DND-41 (cell line): ENCODE measurements around the gene SEC22C.

Source experiments
- ATAC-seq: fragments of 200-7000 bp; cut with Tn5 transposase; 3 replicates; pipeline ENCODE4 v1.9.1; 2021; ENCODE audit warnings: low read depth; ENCODE audit not compliant: insufficient read depth
- DNase-seq: peaks from one replicate; pipeline ENCODE4 v3.0.0-alpha.2; 2020
- H2AFZ ChIP-seq: 2 replicates; pipeline ENCODE4 v1.6.0; 2012; ENCODE audit warnings: low read depth, low read length
- H3K27ac ChIP-seq: 2 replicates; pipeline ENCODE4 v1.5.1; 2012; ENCODE audit warnings: low read length, inconsistent platforms
- H3K27me3 ChIP-seq: fragments of 200-600 bp; sonication (generic); 2 replicates; pipeline ENCODE4 v1.6.0; 2012; ENCODE audit warnings: low read length, mild to moderate bottlenecking, inconsistent platforms; ENCODE audit not compliant: insufficient read depth, poor library complexity
- H3K36me3 ChIP-seq: 2 replicates; pipeline ENCODE4 v1.5.1; 2012; ENCODE audit warnings: low read length, inconsistent platforms; ENCODE audit not compliant: insufficient read depth
- H3K4me1 ChIP-seq: 2 replicates; pipeline ENCODE4 v1.5.1; 2012; ENCODE audit warnings: mild to moderate bottlenecking, low read length; ENCODE audit not compliant: insufficient read depth
- H3K4me2 ChIP-seq: 2 replicates; pipeline ENCODE4 v1.6.0; 2012; ENCODE audit warnings: mild to moderate bottlenecking, moderate library complexity, low read length, inconsistent platforms; ENCODE audit not compliant: insufficient read depth
- H3K4me3 ChIP-seq, 2 experiments: fragments of 200-600 bp in 1 of 2; shearing (Covaris generic) in 1 of 2; 2 replicates each; pipeline ENCODE4 v1.5.1; 2012 to 2016; ENCODE audit warnings: inconsistent platforms in 2 of 2, low read length in 2 of 2, mild to moderate bottlenecking in 2 of 2, low read depth in 1 of 2, moderate library complexity in 1 of 2
- H3K79me2 ChIP-seq: 2 replicates; pipeline ENCODE4 v1.6.0; 2012; ENCODE audit warnings: low read length, inconsistent platforms; ENCODE audit not compliant: insufficient read depth
- H3K9ac ChIP-seq: 2 replicates; pipeline ENCODE4 v1.6.0; 2012; ENCODE audit warnings: low read depth, mild to moderate bottlenecking, inconsistent platforms, low read length, moderate library complexity
- H3K9me3 ChIP-seq: 2 replicates; pipeline ENCODE4 v1.5.1; 2012; ENCODE audit warnings: low read length, moderate library complexity, mild to moderate bottlenecking, inconsistent platforms; ENCODE audit not compliant: insufficient read depth, severe bottlenecking
- H4K20me1 ChIP-seq: 2 replicates; pipeline ENCODE4 v1.6.0; 2012; ENCODE audit warnings: low read length; ENCODE audit not compliant: insufficient read depth
- CTCF ChIP-seq: IDR thresholded peaks from 2 replicates; pipeline ENCODE4 v1.5.1; 2012; ENCODE audit warnings: borderline replicate concordance, low read length, moderate library complexity, mild to moderate bottlenecking; ENCODE audit not compliant: poor library complexity, severe bottlenecking; ENCODE audit errors: extremely low read depth
- EZH2 ChIP-seq: IDR thresholded peaks from 3 replicates; pipeline ENCODE4 v1.6.1; 2012; ENCODE audit warnings: borderline replicate concordance, low read depth, mild to moderate bottlenecking, moderate library complexity, low read length, inconsistent platforms; ENCODE audit not compliant: severe bottlenecking

SEC22C gene

GRCh38 chr3:42516443-42516842, 65.3 kb downstream of the SEC22C start:
- DNase-seq (no peak), ATAC-seq (no peak)
- H2AFZ ChIP-seq: no peak overlapping the region
- H3K27ac ChIP-seq: no peak overlapping the region
- H3K9ac ChIP-seq: no peak overlapping the region
- H3K4me3 ChIP-seq: no peak overlapping the region
- no peaks in the 10 kb centered on the region for H3K27me3 ChIP-seq
- no peaks in the 10 kb centered on the region for H3K36me3 ChIP-seq
- H3K4me1 ChIP-seq: no peaks in the 10 kb centered on the region
- H3K79me2 ChIP-seq: no peaks in the 10 kb centered on the region
- TF ChIP-seq CTCF (no peak), EZH2 (no peak)
- H4K20me1 ChIP-seq: no peaks in the 10 kb centered on the region
- no peaks in the 10 kb centered on the region for H3K9me3 ChIP-seq
- no peak overlapping the region for H3K4me2 ChIP-seq

GRCh38 chr3:42515976-42516375, 65.8 kb downstream of the SEC22C start:
- no peak for ATAC-seq
- no peaks in the 10 kb centered on the region for H3K79me2 ChIP-seq
- H2AFZ ChIP-seq: no peak overlapping the region
- no peak overlapping the region for H3K4me3 ChIP-seq
- H3K4me1 ChIP-seq: no peaks in the 10 kb centered on the region
- no peak overlapping the region for H3K4me2 ChIP-seq
- no peak for DNase-seq
- no peaks in the 10 kb centered on the region for H4K20me1 ChIP-seq
- H3K9me3 ChIP-seq: no peaks in the 10 kb centered on the region
- H3K36me3 ChIP-seq: no peaks in the 10 kb centered on the region
- H3K27ac ChIP-seq: no peak overlapping the region
- no peaks in the 10 kb centered on the region for H3K27me3 ChIP-seq
- H3K9ac ChIP-seq: no peak overlapping the region
- TF ChIP-seq CTCF: no peak
- no peak for TF ChIP-seq EZH2

- H3K9ac ChIP-seq: no peak overlapping the region
- DNase-seq (no peak), ATAC-seq (no peak)
- H3K4me1 ChIP-seq: no peaks in the 10 kb centered on the region
- no peak overlapping the region for H3K4me2 ChIP-seq
- no peak overlapping the region for H3K27ac ChIP-seq
- TF ChIP-seq CTCF (no peak), EZH2 (no peak)
- no peak overlapping the region for H3K4me3 ChIP-seq
- H2AFZ ChIP-seq: no peak overlapping the region
- no peaks in the 10 kb centered on the region for H4K20me1 ChIP-seq
- H3K27me3 ChIP-seq: no peaks in the 10 kb centered on the region
- no peaks in the 10 kb centered on the region for H3K9me3 ChIP-seq
- no peaks in the 10 kb centered on the region for H3K36me3 ChIP-seq
- H3K79me2 ChIP-seq: no peaks in the 10 kb centered on the region
Observed at GRCh38 chr3:42515391-42515916, 66.3 kb downstream of the SEC22C start.

GRCh38 chr3:42514876-42515275, 66.9 kb downstream of the SEC22C start:
- no peak for DNase-seq
- no peaks in the 10 kb centered on the region for H3K36me3 ChIP-seq
- H3K9ac ChIP-seq: no peak overlapping the region
- no peak overlapping the region for H2AFZ ChIP-seq
- H4K20me1 ChIP-seq: no peaks in the 10 kb centered on the region
- no peaks in the 10 kb centered on the region for H3K9me3 ChIP-seq
- H3K27ac ChIP-seq: no peak overlapping the region
- H3K79me2 ChIP-seq: no peaks in the 10 kb centered on the region
- ATAC-seq: no peak
- TF ChIP-seq EZH2 (no peak), CTCF (no peak)
- no peak overlapping the region for H3K4me3 ChIP-seq
- no peaks in the 10 kb centered on the region for H3K4me1 ChIP-seq
- H3K4me2 ChIP-seq: no peak overlapping the region
- no peaks in the 10 kb centered on the region for H3K27me3 ChIP-seq
